ENCODE measurements around the gene ZNF787. TPM values are rescaled to one million over a fixed set of nuclear protein-coding genes. Genes with fewer than 3 reads are reported as not detected.

Gene ZNF787
- total RNA-seq, 1 experiment from 2014 or later, result 132 TPM

DNA sequence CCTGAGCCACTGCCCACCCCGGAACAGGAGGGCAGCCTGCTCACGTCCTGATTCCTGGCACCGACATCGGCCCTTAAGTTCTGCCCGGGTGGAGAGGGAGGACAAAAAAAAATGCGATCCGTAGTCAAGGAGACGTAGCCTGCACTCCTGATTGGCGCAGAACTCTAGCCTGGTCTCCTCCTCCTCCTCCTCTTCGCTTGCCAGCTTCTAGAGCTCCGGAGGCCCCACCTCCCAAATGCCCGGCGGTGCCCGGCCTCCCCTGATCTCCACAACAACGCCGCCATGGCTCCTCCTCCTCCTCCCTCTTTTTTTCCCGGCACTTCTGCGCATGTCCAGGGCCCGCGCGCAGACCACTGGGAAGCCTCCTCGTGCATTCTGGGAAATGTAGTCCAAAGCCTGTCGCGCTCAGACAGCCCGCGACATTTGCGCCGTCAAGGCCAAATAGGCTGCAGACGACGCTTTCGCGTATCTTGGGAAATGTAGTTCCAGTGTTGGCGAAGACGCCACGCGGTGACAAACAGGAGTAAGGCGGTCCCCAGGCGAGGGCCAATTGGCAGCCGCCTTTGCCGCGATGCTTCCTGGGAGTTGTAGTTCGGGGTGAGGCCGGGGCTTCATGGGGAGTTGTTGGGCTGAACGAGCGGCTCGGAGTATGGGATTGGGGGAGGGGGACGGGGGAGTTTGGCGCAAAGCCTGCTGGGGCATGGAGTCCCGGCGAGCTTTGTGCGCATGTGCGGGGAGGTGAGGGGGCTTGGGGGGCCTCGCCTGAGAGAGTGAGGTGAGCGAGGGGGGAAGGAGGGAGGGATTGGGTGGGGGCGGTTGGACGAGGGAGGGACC, 19.7 kb upstream of the ZNF787 start, which contains the start of gene ZNF444:
TSS of gene ZNF444 (plus strand) at position 705 of the 834 bp plus-strand sequence. CDS start 5,625 bp downstream, outside the sequence.
- ChIA-PET CTCF (no interaction called here), POLR2A (interaction anchor here (0.5 to 0.6 kb wide), 3 partner anchors 22 to 934 kb away, joined by 4 to 18 read pairs (median 8); partner anchors contain the start of gene ZNF579)
- TF ChIP-seq POLR2AphosphoS5 (IDR thresholded peaks at IDR 0.05; ENCODE audit: low read depth, low read length), result peak; percentile 57; the same call in 1 of the 2 replicates
- no peak for TF ChIP-seq SIN3A (IDR thresholded peaks at IDR 0.05; ENCODE audit: borderline replicate concordance, insufficient read depth, low read depth, low read length)
- TF ChIP-seq, protein P1, sequence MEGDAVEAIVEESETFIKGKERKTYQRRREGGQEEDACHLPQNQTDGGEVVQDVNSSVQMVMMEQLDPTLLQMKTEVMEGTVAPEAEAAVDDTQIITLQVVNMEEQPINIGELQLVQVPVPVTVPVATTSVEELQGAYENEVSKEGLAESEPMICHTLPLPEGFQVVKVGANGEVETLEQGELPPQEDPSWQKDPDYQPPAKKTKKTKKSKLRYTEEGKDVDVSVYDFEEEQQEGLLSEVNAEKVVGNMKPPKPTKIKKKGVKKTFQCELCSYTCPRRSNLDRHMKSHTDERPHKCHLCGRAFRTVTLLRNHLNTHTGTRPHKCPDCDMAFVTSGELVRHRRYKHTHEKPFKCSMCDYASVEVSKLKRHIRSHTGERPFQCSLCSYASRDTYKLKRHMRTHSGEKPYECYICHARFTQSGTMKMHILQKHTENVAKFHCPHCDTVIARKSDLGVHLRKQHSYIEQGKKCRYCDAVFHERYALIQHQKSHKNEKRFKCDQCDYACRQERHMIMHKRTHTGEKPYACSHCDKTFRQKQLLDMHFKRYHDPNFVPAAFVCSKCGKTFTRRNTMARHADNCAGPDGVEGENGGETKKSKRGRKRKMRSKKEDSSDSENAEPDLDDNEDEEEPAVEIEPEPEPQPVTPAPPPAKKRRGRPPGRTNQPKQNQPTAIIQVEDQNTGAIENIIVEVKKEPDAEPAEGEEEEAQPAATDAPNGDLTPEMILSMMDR (IDR thresholded peaks at IDR 0.05), result no peak
- TF ChIP-seq, protein P2, sequence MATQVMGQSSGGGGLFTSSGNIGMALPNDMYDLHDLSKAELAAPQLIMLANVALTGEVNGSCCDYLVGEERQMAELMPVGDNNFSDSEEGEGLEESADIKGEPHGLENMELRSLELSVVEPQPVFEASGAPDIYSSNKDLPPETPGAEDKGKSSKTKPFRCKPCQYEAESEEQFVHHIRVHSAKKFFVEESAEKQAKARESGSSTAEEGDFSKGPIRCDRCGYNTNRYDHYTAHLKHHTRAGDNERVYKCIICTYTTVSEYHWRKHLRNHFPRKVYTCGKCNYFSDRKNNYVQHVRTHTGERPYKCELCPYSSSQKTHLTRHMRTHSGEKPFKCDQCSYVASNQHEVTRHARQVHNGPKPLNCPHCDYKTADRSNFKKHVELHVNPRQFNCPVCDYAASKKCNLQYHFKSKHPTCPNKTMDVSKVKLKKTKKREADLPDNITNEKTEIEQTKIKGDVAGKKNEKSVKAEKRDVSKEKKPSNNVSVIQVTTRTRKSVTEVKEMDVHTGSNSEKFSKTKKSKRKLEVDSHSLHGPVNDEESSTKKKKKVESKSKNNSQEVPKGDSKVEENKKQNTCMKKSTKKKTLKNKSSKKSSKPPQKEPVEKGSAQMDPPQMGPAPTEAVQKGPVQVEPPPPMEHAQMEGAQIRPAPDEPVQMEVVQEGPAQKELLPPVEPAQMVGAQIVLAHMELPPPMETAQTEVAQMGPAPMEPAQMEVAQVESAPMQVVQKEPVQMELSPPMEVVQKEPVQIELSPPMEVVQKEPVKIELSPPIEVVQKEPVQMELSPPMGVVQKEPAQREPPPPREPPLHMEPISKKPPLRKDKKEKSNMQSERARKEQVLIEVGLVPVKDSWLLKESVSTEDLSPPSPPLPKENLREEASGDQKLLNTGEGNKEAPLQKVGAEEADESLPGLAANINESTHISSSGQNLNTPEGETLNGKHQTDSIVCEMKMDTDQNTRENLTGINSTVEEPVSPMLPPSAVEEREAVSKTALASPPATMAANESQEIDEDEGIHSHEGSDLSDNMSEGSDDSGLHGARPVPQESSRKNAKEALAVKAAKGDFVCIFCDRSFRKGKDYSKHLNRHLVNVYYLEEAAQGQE (IDR thresholded peaks at IDR 0.05; ENCODE audit: insufficient read depth in 1 of 2, low read depth in 2 of 2, low read length in 1 of 2), result peak in 1 of 2 experiments; percentile 66; a peak in 1 of 4 replicates
- peak; percentile 41; the same call in 1 of the 2 replicates for TF ChIP-seq TCF7L2 (IDR thresholded peaks at IDR 0.05; ENCODE audit: low read depth, low read length)
- Histone ChIP-seq H3K27me3 (ENCODE audit: control insufficient read depth, insufficient read depth, low read length) (no peaks in the 10 kb centered on the region), H3K9me3 (ENCODE audit: control insufficient read depth, insufficient read depth, low read depth, low read length) (no peaks in the 10 kb centered on the region), H3K36me3 (ENCODE audit: control insufficient read depth, insufficient read depth, low read length) (no peaks in the 10 kb centered on the region), H3K27ac (ENCODE audit: low read length) (peak within 1 kb of the TSS; percentile 84), H3K4me3 (ENCODE audit: low read depth in 2 of 2, low read length in 2 of 2) (peak within 1 kb of the TSS; percentile 61 to 71), H3K4me1 (ENCODE audit: control insufficient read depth, insufficient read depth, low read length) (peaks cover 23% of the 10 kb centered on the region)
- ATAC-seq (peak; percentile 95), DNase-seq (ENCODE audit: low read depth, low spot score) (peak; percentile 97)
- intact Hi-C loops (cut with micrococcal nuclease; ENCODE audit: unreplicated experiment), result no loop called here
- in situ Hi-C loops (cut with HindIII; ENCODE audit: low pct_unique_long_range_greater_than_20kb, low sequenced_read_pairs), result no loop called here
- no TSS peak for BruUV-seq (replicated peaks)

DNA sequence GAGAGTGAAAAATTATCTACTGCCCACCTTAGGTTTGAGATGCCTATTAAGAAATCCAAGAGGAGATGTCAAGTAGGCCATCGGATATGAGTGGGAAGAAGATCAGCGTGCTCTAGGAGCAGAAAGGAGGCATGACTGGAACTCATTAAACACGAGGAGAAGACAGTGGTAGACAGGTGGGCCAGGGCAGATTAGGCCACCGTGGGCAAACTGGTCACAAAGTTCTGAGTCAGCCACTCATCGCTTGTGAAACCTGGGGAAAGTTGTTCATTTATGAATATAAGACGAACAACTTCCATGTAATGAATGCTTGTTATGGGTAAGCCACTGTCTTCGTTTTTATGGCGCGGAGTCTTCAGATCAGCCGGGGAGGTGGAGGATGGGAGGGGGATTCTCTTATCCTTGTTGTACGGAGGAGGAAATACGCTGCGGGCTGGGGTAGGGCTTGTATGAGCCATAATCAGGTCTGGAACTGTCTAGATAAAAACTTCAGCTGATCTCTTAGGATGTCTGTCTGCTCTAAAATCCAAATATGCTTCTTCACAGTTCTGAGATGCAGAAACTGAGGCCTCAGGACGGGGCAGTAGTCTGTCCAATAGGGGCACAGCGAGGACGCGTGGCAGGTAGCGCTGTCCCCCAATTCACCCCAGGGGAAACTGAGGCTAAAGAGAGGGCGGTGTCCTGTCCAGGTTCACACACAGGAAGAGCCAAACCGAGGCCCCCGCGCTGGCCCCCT, 18.9 kb upstream of the ZNF787 start:
- H3K4me3 ChIP-seq (ENCODE audit: low read depth in 2 of 2, low read length in 2 of 2), result peak overlapping the region; percentile 61 to 71
- ChIA-PET POLR2A (interaction anchor here (0.5 to 0.6 kb wide), 2 partner anchors 20 to 33 kb away, joined by 4 to 6 read pairs; no protein-coding TSS in a partner anchor), CTCF (no interaction called here)
- H3K4me1 ChIP-seq (ENCODE audit: control insufficient read depth, insufficient read depth, low read length), result peaks cover 23% of the 10 kb centered on the region
- no peak; the same call in 1 of the 2 replicates for ATAC-seq
- TF ChIP-seq, protein P1 (IDR thresholded peaks at IDR 0.05), result no peak
- TF ChIP-seq POLR2AphosphoS5 (IDR thresholded peaks at IDR 0.05; ENCODE audit: low read depth, low read length) (no peak), TCF7L2 (IDR thresholded peaks at IDR 0.05; ENCODE audit: low read depth, low read length) (no peak), SIN3A (IDR thresholded peaks at IDR 0.05; ENCODE audit: borderline replicate concordance, insufficient read depth, low read depth, low read length) (no peak)
- TF ChIP-seq, protein P2 (IDR thresholded peaks at IDR 0.05; ENCODE audit: insufficient read depth in 1 of 2, low read depth in 2 of 2, low read length in 1 of 2), result no peak
- in situ Hi-C loops (cut with HindIII; ENCODE audit: low pct_unique_long_range_greater_than_20kb, low sequenced_read_pairs), result no loop called here
- BruUV-seq (replicated peaks), result TSS peak; percentile 96
- no peak for DNase-seq (ENCODE audit: low read depth, low spot score)
- H3K27ac ChIP-seq (ENCODE audit: low read length), result peak overlapping the region; percentile 72
- H3K36me3 ChIP-seq (ENCODE audit: control insufficient read depth, insufficient read depth, low read length), result no peaks in the 10 kb centered on the region
- H3K9me3 ChIP-seq (ENCODE audit: control insufficient read depth, insufficient read depth, low read depth, low read length), result no peaks in the 10 kb centered on the region
- intact Hi-C loops (cut with micrococcal nuclease; ENCODE audit: unreplicated experiment), result no loop called here
- no peaks in the 10 kb centered on the region for H3K27me3 ChIP-seq (ENCODE audit: control insufficient read depth, insufficient read depth, low read length)

All from Panc1 (cell line).